ENCODE data around the gene TMPO.

- TF ChIP-seq CTCF (IDR thresholded peaks at IDR 0.05) (peak; percentile 95), POLR2AphosphoS5 (IDR thresholded peaks at IDR 0.05; ENCODE audit: low read depth, low read length) (peak; percentile 56; the same call in 1 of the 2 replicates)
These were observed 24.6 kb upstream of the TMPO start for GRCh38 chr12:98490501-98491453.
